Stimulated activated naive CD4-positive, alpha-beta T cell treated with Interleukin-2 at 50 U/mL for 16 hours (primary cell): ENCODE data around the gene PCDHB2.
"Not testable (repeated sequence)": the region's sequence is repeated elsewhere in the genome, so short reads cannot be mapped to it uniquely, and the experiment has no call there.

ENCODE experiments used
- DNase-seq: peaks from one replicate; lab custom pipeline; 2025; lab: John Stamatoyannopoulos, UW

The PCDHB2 gene

DNA sequence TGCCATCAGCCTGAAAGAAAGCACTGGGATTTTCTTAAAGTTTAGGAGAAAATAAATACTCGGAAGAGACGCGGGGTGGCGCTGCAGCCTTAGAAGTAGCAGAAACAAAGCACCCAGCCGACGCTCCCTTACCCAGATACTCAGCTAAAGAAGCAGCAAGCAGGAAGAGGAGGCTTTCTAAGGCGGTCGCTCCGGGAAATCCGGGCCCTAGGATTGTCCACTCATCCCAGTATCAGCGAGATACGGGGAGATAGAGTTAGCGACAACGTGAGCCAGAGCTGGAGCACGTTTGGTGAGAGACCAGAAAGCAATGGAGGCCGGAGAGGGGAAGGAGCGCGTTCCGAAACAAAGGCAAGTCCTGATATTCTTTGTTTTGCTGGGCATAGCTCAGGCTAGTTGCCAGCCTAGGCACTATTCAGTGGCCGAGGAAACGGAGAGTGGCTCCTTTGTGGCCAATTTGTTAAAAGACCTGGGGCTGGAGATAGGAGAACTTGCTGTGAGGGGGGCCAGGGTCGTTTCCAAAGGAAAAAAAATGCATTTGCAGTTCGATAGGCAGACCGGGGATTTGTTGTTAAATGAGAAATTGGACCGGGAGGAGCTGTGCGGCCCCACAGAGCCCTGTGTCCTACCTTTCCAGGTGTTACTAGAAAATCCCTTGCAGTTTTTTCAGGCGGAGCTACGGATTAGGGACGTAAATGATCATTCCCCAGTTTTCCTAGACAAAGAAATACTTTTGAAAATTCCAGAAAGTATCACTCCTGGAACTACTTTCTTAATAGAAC, at the start of gene PCDHB2:
Gene PCDHB2 (plus strand): TSS at position 135 of the 782 bp plus-strand sequence. CDS start 176 bp downstream, at position 311.
- no peak for DNase-seq

DNA sequence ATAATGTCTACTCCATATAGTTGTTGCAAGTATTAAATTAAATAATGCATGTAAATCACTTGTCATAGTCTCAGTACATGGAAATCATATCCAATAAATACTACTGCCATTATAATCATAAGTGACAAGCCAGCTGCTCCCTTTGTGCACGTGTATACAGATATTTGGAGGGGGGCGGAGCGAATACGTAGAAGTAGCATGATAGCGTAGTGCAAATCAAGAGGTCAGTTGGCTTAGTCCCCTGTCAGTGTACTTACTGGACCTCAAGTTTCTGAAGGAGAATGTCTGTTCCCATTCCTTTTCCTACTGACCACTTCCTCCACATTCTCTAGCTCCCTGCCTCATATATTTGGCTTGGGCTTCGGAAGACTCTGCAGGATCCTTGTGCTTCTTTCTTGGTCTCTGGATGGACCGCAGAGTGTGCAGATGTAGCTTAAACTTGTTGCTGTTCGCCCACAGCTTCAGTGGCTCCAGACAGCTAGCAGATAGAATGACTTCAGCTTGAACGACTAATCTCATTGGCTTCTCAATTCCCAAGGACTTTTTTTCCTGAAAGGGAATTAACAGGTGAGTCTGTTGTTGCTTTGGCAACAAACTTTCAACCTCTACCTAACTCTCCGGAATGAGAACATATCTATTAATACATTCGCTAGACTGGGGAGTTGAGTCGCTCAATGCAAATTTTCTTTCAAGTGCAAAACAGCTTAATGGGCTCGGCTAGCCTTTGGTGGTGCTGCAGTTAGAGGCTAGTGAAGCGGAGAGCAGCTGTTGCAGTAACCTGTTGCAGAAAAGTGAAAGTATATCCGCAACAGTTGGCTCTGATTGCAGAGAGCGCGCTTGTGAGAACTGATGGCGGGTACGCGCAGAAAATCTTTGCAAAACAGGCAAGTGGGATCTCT, 43.5 kb upstream of the PCDHB2 start, which contains the start of gene PCDHB1:
Gene PCDHB1 (plus strand): TSS at position 753 of the 899 bp plus-strand sequence. CDS start 97 bp downstream, at position 850.
- DNase-seq = no peak

DNA sequence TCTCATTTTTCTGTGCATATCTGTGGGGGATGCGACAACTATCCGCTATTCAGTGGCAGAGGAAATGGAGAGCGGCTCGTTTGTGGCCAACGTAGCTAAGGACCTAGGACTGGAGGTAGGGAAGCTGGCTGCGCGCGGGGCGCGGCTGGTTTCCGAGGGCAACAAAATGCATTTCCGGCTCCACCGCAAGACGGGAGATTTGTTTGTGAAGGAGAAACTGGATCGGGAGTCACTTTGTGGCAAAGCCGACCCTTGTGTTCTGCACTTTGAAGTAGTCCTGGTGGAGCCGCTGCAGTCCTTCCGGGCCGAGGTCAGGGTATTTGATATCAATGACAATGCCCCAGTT, 42.9 kb upstream of the PCDHB2 start:
- no peak for DNase-seq

GRCh38 chr5:141077826-141078225, 16.6 kb upstream of the PCDHB2 start:
- no peak for DNase-seq

- DNase-seq = no peak
Measured at GRCh38 chr5:141082228-141082627, 12.2 kb upstream of the PCDHB2 start.

DNA sequence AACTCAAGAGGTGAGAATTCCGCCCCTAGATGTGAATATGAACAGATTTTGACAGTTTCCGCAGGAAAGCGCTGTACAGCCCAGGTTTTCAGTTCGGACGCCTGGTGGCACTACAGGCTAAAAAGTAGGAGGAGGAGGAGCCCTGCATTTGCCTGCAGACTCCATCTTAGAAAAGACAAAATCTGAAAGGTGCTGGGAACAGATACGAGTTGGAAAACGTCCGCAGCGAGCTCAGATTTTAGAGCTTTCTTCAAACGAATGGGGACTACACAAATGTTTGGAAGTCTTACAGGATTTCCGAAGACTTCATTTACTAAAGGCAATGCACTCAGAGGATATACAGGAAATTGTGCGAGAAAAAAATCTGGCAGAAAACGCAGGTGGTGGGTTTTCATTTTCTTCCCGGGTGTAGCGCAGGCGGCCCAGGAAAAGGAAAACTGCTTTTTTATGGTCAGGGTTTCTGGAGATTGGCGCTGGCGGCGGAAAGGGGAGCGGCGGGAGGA, 9.9 kb upstream of the PCDHB2 start:
- DNase-seq = no peak

GRCh38 chr5:141095263-141095641, 837 bp downstream of the PCDHB2 start:
- no peak for DNase-seq

DNA sequence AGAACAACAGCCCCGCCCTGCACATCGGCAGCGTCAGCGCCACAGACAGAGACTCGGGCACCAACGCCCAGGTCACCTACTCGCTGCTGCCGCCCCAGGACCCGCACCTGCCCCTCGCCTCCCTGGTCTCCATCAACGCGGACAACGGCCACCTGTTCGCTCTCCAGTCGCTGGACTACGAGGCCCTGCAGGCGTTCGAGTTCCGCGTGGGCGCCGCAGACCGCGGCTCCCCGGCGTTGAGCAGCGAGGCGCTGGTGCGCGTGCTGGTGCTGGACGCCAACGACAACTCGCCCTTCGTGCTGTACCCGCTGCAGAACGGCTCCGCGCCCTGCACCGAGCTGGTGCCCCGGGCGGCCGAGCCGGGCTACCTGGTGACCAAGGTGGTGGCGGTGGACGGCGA, 1.8 kb downstream of the PCDHB2 start:
- not testable (repeated sequence) for DNase-seq

GRCh38 chr5:141096586-141096985, 2.2 kb downstream of the PCDHB2 start:
- not testable (repeated sequence) for DNase-seq

- no peak for DNase-seq
Measured at GRCh38 chr5:141100243-141100805, 5.9 kb downstream of the PCDHB2 start, which contains the start of gene PCDHB3. PCDHB3 (plus strand) TSS chr5:141100473; CDS start chr5:141100650, 177 bp downstream.

DNA sequence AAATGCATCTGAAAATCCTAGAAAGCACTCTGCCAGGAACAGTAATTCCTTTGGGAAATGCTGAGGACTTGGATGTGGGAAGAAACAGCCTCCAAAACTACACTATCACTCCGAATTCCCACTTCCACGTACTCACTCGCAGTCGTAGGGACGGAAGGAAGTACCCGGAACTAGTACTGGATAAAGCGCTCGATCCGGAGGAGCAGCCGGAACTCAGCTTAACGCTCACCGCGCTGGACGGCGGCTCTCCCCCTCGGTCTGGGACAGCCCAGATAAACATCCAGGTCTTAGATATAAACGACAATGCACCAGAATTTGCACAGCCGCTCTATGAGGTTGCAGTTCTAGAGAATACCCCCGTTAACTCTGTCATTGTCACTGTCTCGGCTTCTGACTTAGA, 6.6 kb downstream of the PCDHB2 start:
- DNase-seq = no peak

- not testable (repeated sequence) for DNase-seq
Measured at GRCh38 chr5:141102070-141102469, 7.7 kb downstream of the PCDHB2 start.

DNA sequence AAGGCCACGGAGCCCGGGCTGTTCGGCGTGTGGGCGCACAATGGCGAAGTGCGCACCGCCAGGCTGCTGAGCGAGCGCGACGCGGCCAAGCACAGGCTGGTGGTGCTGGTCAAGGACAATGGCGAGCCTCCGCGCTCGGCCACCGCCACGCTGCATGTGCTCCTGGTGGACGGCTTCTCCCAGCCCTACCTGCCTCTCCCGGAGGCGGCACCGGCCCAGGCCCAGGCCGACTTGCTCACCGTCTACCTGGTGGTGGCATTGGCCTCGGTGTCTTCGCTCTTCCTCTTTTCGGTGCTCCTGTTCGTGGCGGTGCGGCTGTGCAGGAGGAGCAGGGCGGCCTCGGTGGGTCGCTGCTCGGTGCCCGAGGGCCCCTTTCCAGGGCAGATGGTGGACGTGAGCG, 8.1 kb downstream of the PCDHB2 start:
- DNase-seq = not testable (repeated sequence)

GRCh38 chr5:141105350-141105749, 10.9 kb downstream of the PCDHB2 start:
- no peak for DNase-seq

- DNase-seq = no peak
Measured at GRCh38 chr5:141119250-141119649, 24.8 kb downstream of the PCDHB2 start.

GRCh38 chr5:141121563-141121962, 27.1 kb downstream of the PCDHB2 start, which contains the start of gene PCDHB4:
PCDHB4 (plus strand) TSS chr5:141121818; CDS start chr5:141121999, 181 bp downstream.
- no peak for DNase-seq

DNA sequence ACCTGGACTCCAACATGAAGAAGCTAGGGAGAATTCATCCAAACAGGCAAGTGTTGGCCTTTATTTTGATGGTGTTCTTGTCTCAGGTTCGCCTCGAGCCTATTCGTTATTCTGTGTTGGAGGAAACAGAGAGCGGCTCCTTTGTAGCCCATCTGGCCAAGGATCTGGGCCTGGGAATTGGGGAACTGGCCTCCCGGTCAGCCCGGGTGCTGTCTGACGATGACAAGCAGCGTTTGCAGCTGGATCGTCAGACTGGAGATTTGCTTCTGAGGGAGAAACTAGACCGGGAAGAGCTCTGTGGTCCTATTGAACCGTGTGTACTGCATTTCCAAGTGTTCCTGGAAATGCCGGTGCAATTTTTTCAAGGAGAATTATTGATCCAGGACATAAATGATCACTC, 27.6 kb downstream of the PCDHB2 start:
- DNase-seq = no peak

DNA sequence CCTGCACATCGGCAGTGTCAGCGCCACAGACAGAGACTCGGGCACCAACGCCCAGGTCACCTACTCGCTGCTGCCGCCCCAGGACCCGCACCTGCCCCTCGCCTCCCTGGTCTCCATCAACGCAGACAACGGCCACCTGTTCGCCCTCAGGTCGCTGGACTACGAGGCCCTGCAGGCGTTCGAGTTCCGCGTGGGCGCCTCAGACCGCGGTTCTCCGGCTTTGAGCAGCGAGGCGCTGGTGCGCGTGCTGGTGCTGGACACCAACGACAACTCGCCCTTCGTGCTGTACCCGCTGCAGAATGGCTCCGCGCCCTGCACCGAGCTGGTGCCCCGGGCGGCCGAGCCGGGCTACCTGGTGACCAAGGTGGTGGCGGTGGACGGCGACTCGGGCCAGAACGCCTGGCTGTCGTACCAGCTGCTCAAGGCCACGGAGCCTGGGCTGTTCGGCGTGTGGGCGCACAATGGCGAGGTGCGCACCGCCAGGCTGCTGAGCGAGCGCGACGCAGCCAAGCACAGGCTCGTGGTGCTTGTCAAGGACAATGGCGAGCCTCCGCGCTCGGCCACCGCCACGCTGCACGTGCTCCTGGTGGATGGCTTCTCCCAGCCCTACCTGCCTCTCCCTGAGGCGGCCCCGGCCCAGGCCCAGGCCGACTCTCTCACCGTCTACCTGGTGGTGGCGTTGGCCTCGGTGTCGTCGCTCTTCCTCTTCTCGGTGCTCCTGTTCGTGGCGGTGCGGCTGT, 29.2 kb downstream of the PCDHB2 start:
- not testable (repeated sequence) for DNase-seq

DNA sequence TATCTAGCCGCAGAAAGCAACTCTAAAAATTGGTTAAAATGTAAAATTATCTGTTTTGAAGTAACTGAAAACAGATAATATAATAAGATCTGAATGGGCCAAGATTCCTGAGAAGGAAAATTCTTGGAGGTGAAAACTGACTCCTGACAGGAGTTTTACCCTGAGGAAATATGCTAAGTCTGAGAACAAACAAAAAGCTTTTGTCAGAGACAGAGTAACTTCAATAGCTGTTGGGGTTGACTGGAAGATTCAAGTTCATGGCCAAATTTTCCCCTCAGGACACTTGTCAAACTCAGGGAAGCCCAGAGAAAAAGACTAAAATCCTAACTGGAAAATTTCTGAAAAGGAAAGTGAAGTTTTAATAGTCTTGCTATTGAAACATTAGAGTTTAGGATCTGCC, 32.9 kb downstream of the PCDHB2 start:
- no peak for DNase-seq

GRCh38 chr5:141135030-141135717, 40.8 kb downstream of the PCDHB2 start, which contains the start of gene PCDHB5:
PCDHB5 (plus strand) TSS chr5:141135206; CDS start chr5:141135435, 229 bp downstream.
- no peak for DNase-seq
